ENCODE measurements around the gene KIRREL1.

The KIRREL1 gene

GRCh38 chr1:158075078-158075477 lies 81.6 kb downstream of the KIRREL1 start:
- DNase-seq (ENCODE audit: low read depth in 2 of 2), result no peak

- no peak for DNase-seq (ENCODE audit: low read depth in 2 of 2)
These were observed 83.0 kb downstream of the KIRREL1 start for GRCh38 chr1:158076441-158076840.

GRCh38 chr1:158077411-158078256 lies 84.2 kb downstream of the KIRREL1 start:
- DNase-seq (ENCODE audit: low read depth in 2 of 2), result no peak

GRCh38 chr1:158078569-158079080 lies 85.2 kb downstream of the KIRREL1 start:
- no peak for DNase-seq (ENCODE audit: low read depth in 2 of 2)

- no peak for DNase-seq (ENCODE audit: low read depth in 2 of 2)
These were observed 86.6 kb downstream of the KIRREL1 start for GRCh38 chr1:158080066-158080465.

- no peak for DNase-seq (ENCODE audit: low read depth in 2 of 2)
These were observed 90.9 kb downstream of the KIRREL1 start for GRCh38 chr1:158084336-158084735.

- DNase-seq (ENCODE audit: low read depth in 2 of 2), result no peak
These were observed 91.3 kb downstream of the KIRREL1 start for GRCh38 chr1:158084747-158085146.

GRCh38 chr1:158087320-158087927 lies 94.0 kb downstream of the KIRREL1 start:
- DNase-seq (ENCODE audit: low read depth in 2 of 2), result peak in 1 of 2 donors; percentile 22

GRCh38 chr1:158089476-158089875 lies 96.0 kb downstream of the KIRREL1 start:
- DNase-seq (ENCODE audit: low read depth in 2 of 2), result no peak

- DNase-seq (ENCODE audit: low read depth in 2 of 2), result no peak
These were observed 96.6 kb downstream of the KIRREL1 start for GRCh38 chr1:158089925-158090637.

GRCh38 chr1:158093376-158093775 lies 99.9 kb downstream of the KIRREL1 start:
- no peak for DNase-seq (ENCODE audit: low read depth in 2 of 2)

- no peak for DNase-seq (ENCODE audit: low read depth in 2 of 2)
These were observed 101.1 kb downstream of the KIRREL1 start for GRCh38 chr1:158094571-158094970.

- DNase-seq (ENCODE audit: low read depth in 2 of 2), result peak in 1 of 2 donors; percentile 15
These were observed 102.4 kb downstream of the KIRREL1 start for GRCh38 chr1:158095737-158096335.

- no peak for DNase-seq (ENCODE audit: low read depth in 2 of 2)
These were observed 104.8 kb downstream of the KIRREL1 start for GRCh38 chr1:158098256-158098655.

- no peak for DNase-seq (ENCODE audit: low read depth in 2 of 2)
These were observed 105.7 kb downstream of the KIRREL1 start for GRCh38 chr1:158099185-158099584.

GRCh38 chr1:158100498-158100897 lies 107.1 kb downstream of the KIRREL1 start:
- no peak for DNase-seq (ENCODE audit: low read depth in 2 of 2)

GRCh38 chr1:158101455-158101854 lies 108.0 kb downstream of the KIRREL1 start:
- DNase-seq (ENCODE audit: low read depth in 2 of 2), result no peak

- DNase-seq (ENCODE audit: low read depth in 2 of 2), result no peak
These were observed 108.5 kb downstream of the KIRREL1 start for GRCh38 chr1:158101927-158102326.

GRCh38 chr1:158102881-158103674 lies 109.6 kb downstream of the KIRREL1 start:
- DNase-seq (ENCODE audit: low read depth in 2 of 2), result no peak

- DNase-seq (ENCODE audit: low read depth in 2 of 2), result no peak
These were observed 110.5 kb downstream of the KIRREL1 start for GRCh38 chr1:158103861-158104522.

GRCh38 chr1:158104891-158105290 lies 111.4 kb downstream of the KIRREL1 start:
- DNase-seq (ENCODE audit: low read depth in 2 of 2), result no peak
